ENCODE results near the gene ATP5F1E. TPM values are rescaled to one million over a fixed set of nuclear protein-coding genes. Genes with fewer than 3 reads are reported as not detected.

Gene ATP5F1E
- total RNA-seq, 1 donor from 2014 or later, result 94.4 TPM

- TF ChIP-seq EZH2 (IDR thresholded peaks at IDR 0.05; ENCODE audit: insufficient read depth, low read length) (no peak), CTCF (IDR thresholded peaks at IDR 0.05; ENCODE audit: insufficient read depth, low read depth, low read length) (no peak)
- peak overlapping the region; percentile 34 for H3K27ac Mint-ChIP-seq (ENCODE audit: unreplicated experiment)
- H3K4me1 Mint-ChIP-seq (ENCODE audit: low read depth, unreplicated experiment), result peaks cover 28% of the 10 kb centered on the region
- no peaks in the 10 kb centered on the region for H3K9me3 ChIP-seq (ENCODE audit: insufficient read depth, low read depth, low read length)
- H3K79me2 ChIP-seq (ENCODE audit: insufficient read depth, low read length), result peaks cover 28% of the 10 kb centered on the region
- H3K9me3 Mint-ChIP-seq (ENCODE audit: unreplicated experiment), result no peaks in the 10 kb centered on the region
- H3K4me1 ChIP-seq (ENCODE audit: insufficient read depth, low read length), result peaks cover 40% of the 10 kb centered on the region
- no peak overlapping the region for H3K4me3 ChIP-seq (ENCODE audit: insufficient read depth, low read depth, low read length)
- H2AFZ ChIP-seq (ENCODE audit: low read depth, low read length), result peak overlapping the region; percentile 69
- no peaks in the 10 kb centered on the region for H3K27me3 ChIP-seq (ENCODE audit: insufficient read depth, low read length)
- H3K27ac ChIP-seq (ENCODE audit: low read depth, low read length), result no peak overlapping the region
- no peak overlapping the region for H3K4me3 Mint-ChIP-seq (ENCODE audit: unreplicated experiment)
- peak overlapping the region; percentile 83 for H3K9ac ChIP-seq (ENCODE audit: low read length)
- H3K36me3 Mint-ChIP-seq (ENCODE audit: low read depth, unreplicated experiment), result peaks cover 8% of the 10 kb centered on the region
- DNase-seq (ENCODE audit: low read depth) (no peak), FAIRE-seq (no peak)
- H3K4me2 ChIP-seq (ENCODE audit: low read length), result peak overlapping the region; percentile 93
- H4K20me1 ChIP-seq (ENCODE audit: insufficient read depth, low read length), result peaks cover 24% of the 10 kb centered on the region
- no peaks in the 10 kb centered on the region for H3K27me3 Mint-ChIP-seq (ENCODE audit: low read depth, unreplicated experiment)
- no peaks in the 10 kb centered on the region for H3K36me3 ChIP-seq (ENCODE audit: insufficient read depth, low read length)
Measured at GRCh38 chr20:59007665-59008511, 24.2 kb downstream of the ATP5F1E start.

GRCh38 chr20:59006864-59007664 lies 25.1 kb downstream of the ATP5F1E start, which contains the start of gene CTSZ:
CTSZ (minus strand) TSS chr20:59007254; CDS start chr20:59007128, 126 bp downstream.
- Histone ChIP-seq H3K4me1 (ENCODE audit: insufficient read depth, low read length) (peaks cover 40% of the 10 kb centered on the region), H4K20me1 (ENCODE audit: insufficient read depth, low read length) (peaks cover 24% of the 10 kb centered on the region), H3K79me2 (ENCODE audit: insufficient read depth, low read length) (peaks cover 28% of the 10 kb centered on the region), H3K9ac (ENCODE audit: low read length) (peak within 1 kb of the TSS; percentile 83), H3K27me3 (ENCODE audit: insufficient read depth, low read length) (no peaks in the 10 kb centered on the region), H2AFZ (ENCODE audit: low read depth, low read length) (peak within 1 kb of the TSS; percentile 84), H3K4me2 (ENCODE audit: low read length) (peak within 1 kb of the TSS; percentile 93), H3K36me3 (ENCODE audit: insufficient read depth, low read length) (no peaks in the 10 kb centered on the region), H3K4me3 (ENCODE audit: insufficient read depth, low read depth, low read length) (peak within 1 kb of the TSS; percentile 60), H3K9me3 (ENCODE audit: insufficient read depth, low read depth, low read length) (no peaks in the 10 kb centered on the region), H3K27ac (ENCODE audit: low read depth, low read length) (peak within 1 kb of the TSS; percentile 56)
- no peak within 1 kb of the TSS for H3K27ac Mint-ChIP-seq (ENCODE audit: unreplicated experiment)
- no peak for TF ChIP-seq CTCF (IDR thresholded peaks at IDR 0.05; ENCODE audit: insufficient read depth, low read depth, low read length)
- no peak for TF ChIP-seq EZH2 (IDR thresholded peaks at IDR 0.05; ENCODE audit: insufficient read depth, low read length)
- DNase-seq (ENCODE audit: low read depth) (no peak), FAIRE-seq (no peak)
- no peaks in the 10 kb centered on the region for H3K27me3 Mint-ChIP-seq (ENCODE audit: low read depth, unreplicated experiment)
- H3K9me3 Mint-ChIP-seq (ENCODE audit: unreplicated experiment), result no peaks in the 10 kb centered on the region
- H3K36me3 Mint-ChIP-seq (ENCODE audit: low read depth, unreplicated experiment), result peaks cover 12% of the 10 kb centered on the region
- H3K4me3 Mint-ChIP-seq (ENCODE audit: unreplicated experiment), result peak within 1 kb of the TSS; percentile 82
- H3K4me1 Mint-ChIP-seq (ENCODE audit: low read depth, unreplicated experiment), result peaks cover 28% of the 10 kb centered on the region

Data from astrocyte (in vitro differentiated cells and primary cell).